Testis (tissue), 2 donors: ENCODE data around the gene SHROOM2.

Source experiments
- POLR2A ChIP-seq: fragments of 450-650 bp; IDR thresholded peaks from one replicate; pipeline ENCODE4 v1.6.1; 2017; ENCODE audit warnings: antibody characterized with exemption, mild to moderate bottlenecking, moderate library complexity
- TF ChIP-seq, protein P1 (sequence below), 3 experiments: fragments of 450-650 bp in 2 of 3; fragments of 200-600 bp in 1 of 3; sonication (generic) in 1 of 3; IDR thresholded peaks; one replicate each; pipeline ENCODE4 v1.5.1; 2016 to 2019; ENCODE audit warnings: antibody characterized with exemption in 3 of 3, mild to moderate bottlenecking in 2 of 3, moderate library complexity in 1 of 3

DNA sequence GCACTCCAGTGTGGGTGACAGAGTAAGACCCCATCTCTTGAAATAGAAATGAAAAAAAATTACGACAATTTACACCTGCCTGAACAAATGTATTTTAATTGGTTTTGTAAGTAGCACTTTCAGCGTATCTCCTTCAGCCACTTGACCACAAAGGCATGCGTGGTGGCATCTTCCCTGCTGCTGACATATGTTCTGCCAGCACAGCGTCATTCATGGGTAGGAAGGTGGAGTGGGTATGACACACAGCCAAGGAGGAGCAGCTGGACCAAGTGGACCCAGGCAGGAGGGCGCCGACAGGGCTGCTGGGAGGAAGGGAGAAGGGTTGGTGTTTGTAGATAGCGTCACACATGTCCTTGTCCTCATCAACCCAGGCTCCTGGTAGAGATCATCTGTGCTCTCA lies 152.3 kb downstream of the SHROOM2 start:
- TF ChIP-seq, protein P1, sequence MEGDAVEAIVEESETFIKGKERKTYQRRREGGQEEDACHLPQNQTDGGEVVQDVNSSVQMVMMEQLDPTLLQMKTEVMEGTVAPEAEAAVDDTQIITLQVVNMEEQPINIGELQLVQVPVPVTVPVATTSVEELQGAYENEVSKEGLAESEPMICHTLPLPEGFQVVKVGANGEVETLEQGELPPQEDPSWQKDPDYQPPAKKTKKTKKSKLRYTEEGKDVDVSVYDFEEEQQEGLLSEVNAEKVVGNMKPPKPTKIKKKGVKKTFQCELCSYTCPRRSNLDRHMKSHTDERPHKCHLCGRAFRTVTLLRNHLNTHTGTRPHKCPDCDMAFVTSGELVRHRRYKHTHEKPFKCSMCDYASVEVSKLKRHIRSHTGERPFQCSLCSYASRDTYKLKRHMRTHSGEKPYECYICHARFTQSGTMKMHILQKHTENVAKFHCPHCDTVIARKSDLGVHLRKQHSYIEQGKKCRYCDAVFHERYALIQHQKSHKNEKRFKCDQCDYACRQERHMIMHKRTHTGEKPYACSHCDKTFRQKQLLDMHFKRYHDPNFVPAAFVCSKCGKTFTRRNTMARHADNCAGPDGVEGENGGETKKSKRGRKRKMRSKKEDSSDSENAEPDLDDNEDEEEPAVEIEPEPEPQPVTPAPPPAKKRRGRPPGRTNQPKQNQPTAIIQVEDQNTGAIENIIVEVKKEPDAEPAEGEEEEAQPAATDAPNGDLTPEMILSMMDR (IDR thresholded peaks at IDR 0.05): no peak
- TF ChIP-seq POLR2A: no peak
